Fibroblast of lung (primary cell): ENCODE results near the gene FBLN7. TPM values are rescaled to one million over a fixed set of nuclear protein-coding genes. Genes with fewer than 3 reads are reported as not detected.

ENCODE experiments used
- DNase-seq, 2 donors: peaks; one replicate each; pipeline versions ENCODE4 v3.0.0 to v3.0.0-alpha.2; 2010; ENCODE audit warnings: low read depth in 2 of 2
- H2AFZ ChIP-seq: 2 replicates; pipeline ENCODE4 v1.5.1; 2012; ENCODE audit warnings: low read length, control low read depth, inconsistent platforms
- H3K27ac ChIP-seq: 2 replicates; pipeline ENCODE4 v1.5.1; 2011; ENCODE audit warnings: low read length, control low read depth; ENCODE audit not compliant: insufficient read depth
- H3K27me3 ChIP-seq: 2 replicates; pipeline ENCODE4 v1.5.1; 2011; ENCODE audit warnings: mild to moderate bottlenecking, low read length; ENCODE audit not compliant: control insufficient read depth, insufficient read depth
- H3K36me3 ChIP-seq: 2 replicates; pipeline ENCODE4 v1.5.1; 2011; ENCODE audit warnings: low read length; ENCODE audit not compliant: control insufficient read depth, insufficient read depth
- H3K4me1 ChIP-seq: 2 replicates; pipeline ENCODE4 v1.5.1; 2011; ENCODE audit warnings: low read length; ENCODE audit not compliant: control insufficient read depth, insufficient read depth; ENCODE audit errors: extremely low read depth
- H3K4me2 ChIP-seq: 2 replicates; pipeline ENCODE4 v1.5.1; 2011; ENCODE audit warnings: low read length, control low read depth; ENCODE audit not compliant: insufficient read depth; ENCODE audit errors: extremely low read depth
- H3K4me3 ChIP-seq, 4 experiments: fragments of 200-600 bp in 1 of 4; sonication (generic) in 1 of 4; replicated peaks in 1 of 4; 2 replicates each; pipeline ENCODE4 v1.5.1; 2011 to 2016; ENCODE audit warnings: low read length in 4 of 4, low read depth in 3 of 4, mild to moderate bottlenecking in 3 of 4, control low read depth in 2 of 4, inconsistent platforms in 1 of 4, mixed read lengths in 1 of 4; ENCODE audit not compliant: insufficient read depth in 1 of 4; ENCODE audit errors: control extremely low read depth in 1 of 4
- H3K79me2 ChIP-seq: 2 replicates; pipeline ENCODE4 v1.5.1; 2012; ENCODE audit warnings: mild to moderate bottlenecking, low read length, inconsistent platforms; ENCODE audit not compliant: control insufficient read depth, insufficient read depth
- H3K9ac ChIP-seq: 2 replicates; pipeline ENCODE4 v1.5.1; 2011; ENCODE audit warnings: mild to moderate bottlenecking, low read length, control low read depth; ENCODE audit not compliant: insufficient read depth
- H3K9me3 ChIP-seq: 2 replicates; pipeline ENCODE4 v1.5.1; 2012; ENCODE audit warnings: low read depth, low read length; ENCODE audit not compliant: control insufficient read depth, insufficient read depth
- H4K20me1 ChIP-seq: 2 replicates; pipeline ENCODE4 v1.5.1; 2011; ENCODE audit warnings: low read length; ENCODE audit not compliant: control insufficient read depth, insufficient read depth; ENCODE audit errors: extremely low read depth
- CTCF ChIP-seq, 2 donors: IDR thresholded peaks in 1 of 2; conservative IDR thresholded peaks in 1 of 2; 1 replicate in 1 of 2; 2 replicates in 1 of 2; pipeline ENCODE4 v1.5.1; 2011 to 2012; ENCODE audit warnings: low read length in 2 of 2, control low read depth in 1 of 2, inconsistent platforms in 1 of 2, low read depth in 1 of 2, mild to moderate bottlenecking in 1 of 2
- EZH2 ChIP-seq: IDR thresholded peaks from 2 replicates; pipeline ENCODE4 v1.5.1; 2012; ENCODE audit warnings: low read length, control low read depth, mild to moderate bottlenecking; ENCODE audit errors: missing control alignments
- polyA plus RNA-seq, 2 donors: library from polyadenylated mRNA; depleted of rRNA in 1 of 2; stranded (reverse) in 1 of 2; unstranded in 1 of 2; fragments of >200 nt; gene quantifications; 2 replicates each; pipeline ENCODE4 v1.2.1, GENCODE V29; 2011 to 2012; ENCODE audit warnings: missing spikeins in 1 of 2
- total RNA-seq: library from RNA; depleted of rRNA; stranded (reverse); fragments of >200 nt; gene quantifications from 2 replicates; pipeline ENCODE4 v1.2.1, GENCODE V29; 2014

Gene FBLN7
- total and polyA plus RNA-seq, 2 donors (not counting 1 experiment from before 2014, with no cell fraction given): 0.99 to 4.6 TPM

GRCh38 chr2:112162956-112163355 is 24.8 kb downstream of the FBLN7 start:
- Histone ChIP-seq H3K27ac (no peak overlapping the region), H2AFZ (no peak overlapping the region), H3K4me3 (no peak overlapping the region), H3K4me2 (no peak overlapping the region), H3K4me1 (no peaks in the 10 kb centered on the region), H3K79me2 (no peaks in the 10 kb centered on the region), H3K27me3 (no peaks in the 10 kb centered on the region), H3K36me3 (no peaks in the 10 kb centered on the region), H4K20me1 (no peaks in the 10 kb centered on the region), H3K9ac (no peak overlapping the region), H3K9me3 (no peaks in the 10 kb centered on the region)
- no peak for TF ChIP-seq CTCF (conservative IDR thresholded peaks at IDR 0.05 in 1 of 2, IDR thresholded peaks at IDR 0.05 in 1 of 2; ENCODE audit: low read depth in 1 of 2, low read length in 2 of 2)
- TF ChIP-seq EZH2: no peak
- no peak for DNase-seq

- TF ChIP-seq EZH2 (no peak), CTCF (conservative IDR thresholded peaks at IDR 0.05 in 1 of 2, IDR thresholded peaks at IDR 0.05 in 1 of 2; ENCODE audit: low read depth in 1 of 2, low read length in 2 of 2) (no peak)
- DNase-seq: no peak
These were observed 25.4 kb downstream of the FBLN7 start for GRCh38 chr2:112163541-112163981.

GRCh38 chr2:112164876-112165275 is 26.7 kb downstream of the FBLN7 start:
- no peak overlapping the region for H3K4me2 ChIP-seq

More at GRCh38 chr2:112163541-112163981, 25.4 kb downstream of the FBLN7 start:
- Histone ChIP-seq H3K27me3 (no peaks in the 10 kb centered on the region), H3K4me2 (no peak overlapping the region), H4K20me1 (no peaks in the 10 kb centered on the region), H3K27ac (no peak overlapping the region), H3K4me1 (no peaks in the 10 kb centered on the region), H3K9me3 (no peaks in the 10 kb centered on the region), H3K9ac (no peak overlapping the region), H2AFZ (no peak overlapping the region), H3K79me2 (no peaks in the 10 kb centered on the region), H3K4me3 (no peak overlapping the region), H3K36me3 (no peaks in the 10 kb centered on the region)

More at GRCh38 chr2:112164876-112165275, 26.7 kb downstream of the FBLN7 start:
- no peak overlapping the region for H3K9ac ChIP-seq
- H2AFZ ChIP-seq: no peak overlapping the region
- no peak overlapping the region for H3K4me3 ChIP-seq
- H3K9me3 ChIP-seq: no peaks in the 10 kb centered on the region
- no peaks in the 10 kb centered on the region for H3K36me3 ChIP-seq
- H3K27me3 ChIP-seq: no peaks in the 10 kb centered on the region
- H3K79me2 ChIP-seq: no peaks in the 10 kb centered on the region
- no peak overlapping the region for H3K27ac ChIP-seq
- H3K4me1 ChIP-seq: no peaks in the 10 kb centered on the region
- no peaks in the 10 kb centered on the region for H4K20me1 ChIP-seq
- no peak for DNase-seq
- TF ChIP-seq EZH2: no peak
- TF ChIP-seq CTCF (conservative IDR thresholded peaks at IDR 0.05 in 1 of 2, IDR thresholded peaks at IDR 0.05 in 1 of 2; ENCODE audit: low read depth in 1 of 2, low read length in 2 of 2): no peak
